Measurements from ENCODE around the gene TMED1.

The TMED1 gene

DNA sequence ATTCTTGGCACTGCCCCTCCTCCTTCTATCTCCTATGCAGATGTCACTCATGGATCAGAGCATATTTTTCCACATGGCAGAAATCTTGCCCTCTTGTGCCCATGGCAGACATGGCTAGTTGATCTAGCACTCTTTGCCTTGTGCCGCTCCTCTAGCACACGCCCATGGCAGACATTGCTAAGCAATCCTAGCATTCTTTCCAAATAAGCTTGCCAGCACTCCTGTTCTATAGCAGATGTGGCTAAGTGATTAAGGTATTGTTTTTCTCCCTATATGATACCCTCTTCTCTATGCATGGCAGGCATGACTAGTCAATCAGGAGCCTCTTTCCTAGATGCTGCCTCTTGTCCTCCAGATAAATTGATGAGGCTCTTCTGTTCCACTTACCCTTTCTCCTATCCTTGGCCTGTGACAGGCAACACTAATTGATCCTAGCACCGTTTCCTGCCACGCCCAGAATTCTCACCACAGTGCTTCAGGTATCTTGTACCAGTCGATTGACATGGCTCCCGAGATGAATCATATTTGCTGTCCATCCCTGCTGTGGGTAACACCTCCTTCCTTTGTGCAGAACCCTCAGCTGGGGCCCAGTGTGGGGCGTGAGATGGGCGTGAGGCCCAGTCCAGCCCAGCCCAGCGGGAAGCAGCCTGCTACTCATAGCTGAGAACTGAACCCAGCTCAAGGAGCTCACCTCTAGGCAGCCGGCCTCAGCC is 26.9 kb downstream of the TMED1 start:
- peak; percentile 45 for DNase-seq

DNA sequence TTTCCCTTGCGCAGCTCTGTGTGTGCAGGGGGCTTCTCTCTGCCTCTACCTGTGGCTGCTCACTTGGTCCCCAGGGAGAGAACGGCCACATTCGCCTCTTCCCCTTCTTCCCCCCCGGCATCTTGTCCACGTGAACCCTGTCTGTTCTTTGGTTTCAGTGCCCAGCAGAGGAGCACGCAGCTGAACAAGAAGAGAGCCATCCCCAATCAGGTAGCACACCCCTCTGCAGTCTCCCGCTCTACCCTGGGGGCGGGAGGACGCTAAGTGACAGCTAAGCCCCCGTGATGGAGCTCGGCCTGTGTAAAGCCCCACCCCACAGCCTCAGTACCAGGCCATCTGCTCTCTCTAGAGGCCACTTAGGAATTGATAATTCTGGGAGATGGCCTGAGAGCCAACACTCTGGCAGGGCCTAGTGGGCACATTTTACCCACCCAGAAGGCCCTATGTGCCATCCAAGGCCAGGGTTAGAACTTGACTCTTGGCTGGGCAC is 30.2 kb downstream of the TMED1 start:
- DNase-seq: no peak

DNA sequence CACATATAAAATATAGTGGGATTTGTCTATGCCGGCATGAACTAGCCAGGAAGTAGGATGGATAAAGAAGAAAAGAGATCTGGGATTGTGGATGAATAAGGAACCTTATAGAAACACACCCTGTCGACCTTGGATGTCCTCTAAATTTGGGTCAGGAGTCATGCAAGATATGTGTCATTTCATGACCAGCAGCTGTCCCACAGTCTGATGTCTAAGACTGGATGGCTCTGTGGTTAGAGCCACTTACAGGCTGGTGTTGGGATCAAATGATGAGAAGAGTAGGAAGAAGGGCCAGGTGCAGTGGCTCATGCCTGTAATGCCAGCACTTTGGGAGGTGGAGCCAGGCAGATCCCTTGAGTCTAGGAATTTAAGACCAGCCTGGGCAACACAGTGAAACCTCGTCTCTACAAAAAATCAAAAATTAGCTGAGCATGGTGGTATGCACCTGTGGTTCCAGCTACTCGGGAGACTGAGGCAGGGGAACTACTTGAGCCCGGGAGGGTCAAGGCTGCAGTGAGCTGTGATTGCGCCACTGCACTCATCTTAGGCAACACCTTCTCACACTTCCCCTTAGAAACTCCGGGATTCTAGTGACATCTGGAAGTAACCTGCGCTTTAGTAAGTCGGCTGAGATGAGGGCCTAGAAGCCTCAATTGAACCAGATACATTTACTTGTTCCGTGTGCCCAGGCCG is 30.8 kb downstream of the TMED1 start:
- DNase-seq: no peak

DNA sequence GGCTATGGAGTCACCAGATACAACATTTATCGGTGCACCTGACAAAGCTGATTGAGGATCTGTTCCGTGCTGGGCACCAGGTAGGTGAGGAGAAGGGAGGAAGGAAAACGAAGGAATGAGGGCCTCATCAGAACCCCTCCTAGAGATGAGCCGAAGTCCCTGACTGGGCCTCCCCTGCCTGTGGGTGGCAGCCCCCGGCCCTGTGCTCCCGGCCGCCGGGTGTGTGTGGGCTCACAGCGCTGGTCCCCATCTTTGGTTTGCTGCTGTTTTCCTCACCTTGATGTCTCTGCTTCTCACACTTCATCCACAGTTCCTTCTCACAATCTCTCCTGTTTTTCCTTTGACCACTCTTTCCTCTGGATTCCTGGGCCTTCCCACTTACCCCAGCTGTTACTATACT is 32.8 kb downstream of the TMED1 start:
- no peak for DNase-seq

DNA sequence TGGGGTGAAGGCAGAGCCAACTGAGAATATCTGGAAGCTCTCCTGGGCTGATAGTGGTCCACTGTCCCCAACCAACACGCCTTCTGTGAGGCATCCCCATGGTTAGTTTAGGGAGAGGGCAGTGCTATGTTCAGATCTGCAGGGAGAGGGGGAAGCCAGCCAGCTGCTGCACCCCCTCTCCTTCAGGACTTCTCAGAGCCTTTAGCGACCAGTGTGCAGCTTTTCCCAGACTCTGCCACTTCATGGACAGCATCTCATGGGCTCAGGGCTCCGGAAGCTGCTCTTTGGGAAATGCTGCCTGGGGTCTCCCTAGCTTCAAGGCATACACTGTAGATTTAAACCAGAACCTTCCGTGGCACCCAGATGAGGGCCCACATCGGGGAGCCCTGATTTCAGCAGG is 33.5 kb downstream of the TMED1 start:
- no peak for DNase-seq

DNA sequence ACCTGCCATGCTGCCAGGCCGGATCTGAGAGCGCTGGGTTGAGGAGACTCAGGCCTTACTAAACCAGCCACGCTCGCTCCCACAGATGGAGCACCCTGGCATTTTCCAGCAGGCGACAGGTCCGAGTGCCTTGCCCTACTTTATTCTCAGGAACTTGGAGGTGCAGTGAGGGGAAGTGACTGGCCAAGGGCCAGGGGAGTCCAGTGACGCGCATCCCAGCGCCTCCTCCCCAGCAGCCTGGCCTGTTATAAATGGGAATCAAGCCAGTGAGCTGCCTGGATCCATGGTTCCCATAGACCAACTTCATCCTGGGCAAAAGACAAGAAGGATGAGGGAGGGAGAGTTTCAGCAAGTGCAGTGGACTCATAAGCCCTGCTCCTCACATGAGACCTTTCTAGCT is 35.5 kb downstream of the TMED1 start:
- no peak for DNase-seq

DNA sequence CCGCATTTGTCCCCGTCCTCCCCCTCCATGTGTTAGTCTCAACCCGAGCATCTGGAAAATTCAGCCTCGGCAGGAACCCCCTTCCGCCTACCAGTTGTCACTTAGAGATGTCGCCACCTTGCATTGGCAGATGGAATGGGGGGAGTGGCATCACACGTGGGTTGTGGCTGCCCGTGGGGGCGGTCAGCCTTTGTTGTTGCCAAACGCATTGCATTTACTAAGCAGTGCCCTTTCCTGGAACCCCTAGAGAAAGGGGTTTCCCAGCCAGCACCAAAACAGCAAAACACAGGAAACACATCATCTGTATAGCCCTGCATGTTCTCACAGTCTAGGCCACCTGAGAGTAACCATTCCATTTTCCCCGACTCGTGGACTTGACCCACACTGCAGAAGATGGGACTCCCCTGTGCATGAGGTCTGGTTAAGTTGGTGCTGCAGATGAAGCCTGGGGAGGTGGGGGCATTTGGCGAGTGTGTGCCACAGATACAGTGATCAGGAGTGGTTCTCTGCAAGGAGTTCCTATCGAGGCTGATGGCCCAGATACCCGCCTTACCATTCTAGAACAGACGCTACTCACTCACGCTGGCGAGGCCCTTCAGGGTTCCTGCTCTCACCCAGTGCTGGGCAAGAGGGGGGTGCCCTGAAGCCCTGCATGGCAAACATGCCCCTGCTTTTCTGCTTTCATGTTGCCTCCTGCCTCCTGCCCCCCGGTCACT is 38.3 kb downstream of the TMED1 start:
- peak; percentile 92 for DNase-seq

DNA sequence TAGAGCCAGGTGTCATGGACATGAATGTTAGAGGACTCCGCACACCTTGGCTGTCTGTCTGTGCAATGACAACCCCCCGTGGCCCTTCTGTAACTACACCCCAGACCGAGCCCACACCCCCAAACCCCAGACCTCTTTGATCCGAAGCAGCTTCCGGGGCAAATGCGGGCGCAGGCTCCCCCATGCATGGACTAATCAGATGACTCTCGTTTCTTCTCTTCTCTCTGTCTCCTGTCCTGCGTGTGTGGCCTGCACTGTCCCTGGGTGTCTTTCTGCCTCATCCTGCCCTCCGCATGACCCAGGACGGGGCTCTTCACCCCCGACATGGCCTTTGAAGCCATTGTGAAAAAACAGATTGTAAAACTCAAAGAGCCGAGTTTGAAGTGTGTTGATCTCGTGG is 38.9 kb downstream of the TMED1 start:
- peak; percentile 52 for DNase-seq

DNA sequence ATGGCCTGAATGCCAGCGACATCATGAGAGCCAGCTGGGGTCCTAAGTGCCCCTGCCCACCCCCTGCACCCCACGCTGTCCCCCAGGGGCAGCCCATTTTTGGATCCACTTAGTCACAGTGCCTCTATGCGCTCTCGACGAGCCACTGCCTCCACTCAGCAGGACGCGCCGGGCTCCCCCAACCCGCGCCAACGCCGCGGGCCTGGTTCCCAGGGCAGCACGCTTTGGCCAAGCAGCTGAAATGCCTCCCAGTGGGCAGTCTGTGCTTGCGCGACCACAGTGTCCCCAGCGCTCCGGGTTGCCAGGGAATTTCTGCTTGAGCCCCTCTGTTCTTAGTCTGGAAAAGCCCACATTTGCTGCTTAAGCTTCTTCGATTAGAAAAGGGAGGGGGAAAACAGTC is 39.4 kb downstream of the TMED1 start:
- no peak for DNase-seq

DNA sequence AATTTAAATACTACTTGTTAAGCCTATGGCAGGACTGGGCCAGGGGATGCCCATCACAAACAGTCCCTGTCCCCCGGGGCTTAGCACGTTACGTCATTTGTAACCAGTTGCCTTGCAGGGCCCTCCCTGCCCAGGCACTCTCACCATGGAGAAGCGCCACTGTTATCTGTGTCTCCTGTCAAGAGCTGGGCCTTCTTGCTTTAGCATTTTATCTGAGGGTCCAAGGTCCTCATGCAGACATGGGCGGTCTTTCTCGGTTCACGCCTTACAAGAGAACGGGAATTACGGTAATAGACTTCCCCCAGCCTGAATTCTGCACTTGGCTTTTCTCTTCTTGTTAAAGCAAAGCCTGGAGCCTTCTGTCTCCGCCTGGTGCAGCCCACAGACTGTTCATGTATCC is 46.1 kb downstream of the TMED1 start:
- DNase-seq: no peak

DNA sequence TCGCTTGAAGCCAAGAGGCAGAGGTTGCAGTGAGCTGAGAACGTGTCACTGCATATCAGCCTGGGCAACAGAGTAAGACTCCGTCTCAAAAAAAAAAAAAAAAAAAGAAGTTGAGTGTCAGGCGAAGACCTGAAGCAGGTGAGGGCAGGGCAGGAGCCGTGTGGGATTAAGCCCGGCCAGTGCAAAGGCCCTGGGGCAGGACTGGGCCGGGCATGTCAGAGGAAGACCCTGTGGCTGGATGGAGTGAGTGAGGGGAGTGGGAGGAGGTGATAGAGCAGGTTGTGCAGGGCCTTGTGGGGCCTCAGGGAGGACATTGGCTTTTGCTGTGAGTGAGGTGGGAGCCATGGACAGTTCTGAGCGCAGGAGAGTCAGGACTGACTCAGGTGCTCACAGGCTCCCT is 47.9 kb downstream of the TMED1 start:
- DNase-seq: no peak

DNA sequence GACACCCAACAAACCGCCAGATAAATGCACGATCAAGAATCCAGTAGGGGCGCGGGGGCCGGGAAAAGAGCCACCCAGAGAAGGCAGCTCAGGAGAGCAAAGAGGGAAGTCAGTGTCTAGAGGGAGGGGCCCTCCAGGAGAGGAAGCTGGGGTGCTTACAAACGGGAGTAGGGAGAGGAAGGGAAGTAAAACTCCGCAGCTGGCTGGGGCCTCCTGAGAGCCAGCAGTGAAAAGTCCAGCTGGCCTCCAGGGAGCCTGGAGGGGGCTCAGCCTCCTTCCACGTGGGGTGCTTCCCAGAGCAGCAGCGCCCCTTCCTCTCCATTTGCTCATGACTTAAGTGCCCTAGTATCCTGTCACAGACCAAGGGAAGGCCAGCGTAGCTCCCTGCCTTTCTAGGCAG is 51.8 kb downstream of the TMED1 start:
- no peak for DNase-seq

DNA sequence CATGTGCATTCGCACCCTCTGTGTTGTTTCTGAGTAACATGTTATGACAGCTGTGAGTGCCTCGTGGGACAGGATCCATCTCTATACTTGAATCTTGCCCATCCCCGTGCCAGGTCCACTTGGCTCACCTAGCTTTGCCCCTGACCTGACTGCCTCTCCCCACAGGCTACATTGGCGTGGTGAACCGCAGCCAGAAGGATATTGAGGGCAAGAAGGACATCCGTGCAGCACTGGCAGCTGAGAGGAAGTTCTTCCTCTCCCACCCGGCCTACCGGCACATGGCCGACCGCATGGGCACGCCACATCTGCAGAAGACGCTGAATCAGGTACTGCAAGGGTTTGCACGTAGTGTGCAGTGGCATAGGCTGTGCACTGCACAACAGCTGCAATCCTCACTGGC is 53.2 kb downstream of the TMED1 start:
- DNase-seq: no peak
